ENCODE results near the gene SPATC1L. TPM values are rescaled to one million over a fixed set of nuclear protein-coding genes. Genes with fewer than 3 reads are reported as not detected.

The SPATC1L gene
- total and polyA plus RNA-seq, 2 of the 8 experiments (the other 6 are each of a cell fraction or from before 2014, with no cell fraction given), result 24.9 to 50.0 TPM

GRCh38 chr21:46205766-46206162 is 21.5 kb upstream of the SPATC1L start (continued):
- TF ChIP-seq CBX8 (IDR thresholded peaks at IDR 0.05; ENCODE audit: borderline replicate concordance, low read depth, low read length), result no peak
- TF ChIP-seq SP2 (IDR thresholded peaks at IDR 0.05; ENCODE audit: low read length), result no peak
